SK-N-SH (cell line): ENCODE results near the gene RAI1.

Experiments
- CHD2 ChIP-seq: fragments of 150-350 bp; IDR thresholded peaks from 2 replicates; pipeline ENCODE4 v1.6.1; 2018; ENCODE audit warnings: low read length; ENCODE audit not compliant: partially characterized antibody
- EZH2phosphoT487 ChIP-seq: fragments of 200-600 bp; sonication (generic); IDR thresholded peaks from 2 replicates; pipeline ENCODE4 v1.6.1; 2017; ENCODE audit warnings: low read depth, mixed run types, mild to moderate bottlenecking, antibody characterized with exemption, moderate library complexity, borderline replicate concordance
- JUND ChIP-seq: IDR thresholded peaks from 2 replicates; pipeline ENCODE4 v1.4.0; 2012
- NFIC ChIP-seq: IDR thresholded peaks from 2 replicates; pipeline ENCODE4 v1.4.0; 2012; ENCODE audit warnings: borderline replicate concordance
- NRF1 ChIP-seq: IDR thresholded peaks from 2 replicates; pipeline ENCODE4 v1.6.1; 2012; ENCODE audit warnings: low read depth, mild to moderate bottlenecking, low read length
- POLR2AphosphoS5 ChIP-seq: IDR thresholded peaks from 2 replicates; pipeline ENCODE4 v1.6.1; 2012; ENCODE audit warnings: low read depth, low read length
- RAD21 ChIP-seq: IDR thresholded peaks from 2 replicates; pipeline ENCODE4 v1.6.1; 2012; ENCODE audit warnings: mild to moderate bottlenecking, low read length
- RCOR1 ChIP-seq: fragments of 150-350 bp; IDR thresholded peaks from 2 replicates; pipeline ENCODE4 v1.6.1; 2017; ENCODE audit warnings: antibody characterized with exemption, low read length
- TCF12 ChIP-seq: IDR thresholded peaks from 2 replicates; pipeline ENCODE4 v1.4.0; 2012
- USF2 ChIP-seq: fragments of 150-350 bp; IDR thresholded peaks from 2 replicates; pipeline ENCODE4 v1.6.1; 2017; ENCODE audit warnings: antibody characterized with exemption, low read length, low read depth, borderline replicate concordance
- ZBTB33 ChIP-seq: IDR thresholded peaks from 2 replicates; pipeline ENCODE4 v1.4.0; 2012; ENCODE audit warnings: low read depth, borderline replicate concordance
- TF ChIP-seq, protein P1 (sequence below): fragments of 200-600 bp; sonication (generic); IDR thresholded peaks from 2 replicates; pipeline ENCODE4 v1.6.1; 2017; ENCODE audit warnings: antibody characterized with exemption, mild to moderate bottlenecking, moderate library complexity

GRCh38 chr17:17822616-17823015 lies 141.4 kb downstream of the RAI1 start:
- no peak for TF ChIP-seq POLR2AphosphoS5
- no peak for TF ChIP-seq RAD21
- TF ChIP-seq, protein P1, sequence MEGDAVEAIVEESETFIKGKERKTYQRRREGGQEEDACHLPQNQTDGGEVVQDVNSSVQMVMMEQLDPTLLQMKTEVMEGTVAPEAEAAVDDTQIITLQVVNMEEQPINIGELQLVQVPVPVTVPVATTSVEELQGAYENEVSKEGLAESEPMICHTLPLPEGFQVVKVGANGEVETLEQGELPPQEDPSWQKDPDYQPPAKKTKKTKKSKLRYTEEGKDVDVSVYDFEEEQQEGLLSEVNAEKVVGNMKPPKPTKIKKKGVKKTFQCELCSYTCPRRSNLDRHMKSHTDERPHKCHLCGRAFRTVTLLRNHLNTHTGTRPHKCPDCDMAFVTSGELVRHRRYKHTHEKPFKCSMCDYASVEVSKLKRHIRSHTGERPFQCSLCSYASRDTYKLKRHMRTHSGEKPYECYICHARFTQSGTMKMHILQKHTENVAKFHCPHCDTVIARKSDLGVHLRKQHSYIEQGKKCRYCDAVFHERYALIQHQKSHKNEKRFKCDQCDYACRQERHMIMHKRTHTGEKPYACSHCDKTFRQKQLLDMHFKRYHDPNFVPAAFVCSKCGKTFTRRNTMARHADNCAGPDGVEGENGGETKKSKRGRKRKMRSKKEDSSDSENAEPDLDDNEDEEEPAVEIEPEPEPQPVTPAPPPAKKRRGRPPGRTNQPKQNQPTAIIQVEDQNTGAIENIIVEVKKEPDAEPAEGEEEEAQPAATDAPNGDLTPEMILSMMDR: no peak
- TF ChIP-seq CHD2: no peak
- no peak for TF ChIP-seq NFIC
- TF ChIP-seq EZH2phosphoT487: no peak
- no peak for TF ChIP-seq ZBTB33
- TF ChIP-seq TCF12: no peak
- no peak for TF ChIP-seq JUND
- TF ChIP-seq RCOR1: no peak
- no peak for TF ChIP-seq USF2
- no peak for TF ChIP-seq NRF1
